Esophagus squamous epithelium (tissue), 4 donors: ENCODE data around the gene VAT1L.

ENCODE experiments used
- CTCF ChIP-seq, 6 experiments: fragments of 450-650 bp in 4 of 6; fragments of 200-600 bp in 2 of 6; sonication (generic) in 2 of 6; IDR thresholded peaks; one replicate each; pipeline ENCODE4 v1.5.1; 2016 to 2019; ENCODE audit warnings: antibody characterized with exemption in 6 of 6, mild to moderate bottlenecking in 4 of 6, moderate library complexity in 4 of 6
- POLR2A ChIP-seq, 4 donors: fragments of 450-650 bp; IDR thresholded peaks; one replicate each; pipeline ENCODE4 v1.6.1; 2017; ENCODE audit warnings: antibody characterized with exemption in 4 of 4, mild to moderate bottlenecking in 4 of 4, moderate library complexity in 3 of 4

- TF ChIP-seq POLR2A (IDR thresholded peaks at IDR 0.05): no peak
- no peak for TF ChIP-seq CTCF (IDR thresholded peaks at IDR 0.05)
These were observed 21.2 kb upstream of the VAT1L start for GRCh38 chr16:77767211-77767610.
